CD14-positive monocyte (primary cell): Measurements from ENCODE around the gene ITGA4. TPM values are rescaled to one million over a fixed set of nuclear protein-coding genes. Genes with fewer than 3 reads are reported as not detected.

Experiments
- DNase-seq, 3 donors: peaks; one replicate each; pipeline ENCODE4 v3.0.0-alpha.2; 2011 to 2022
- H2AFZ ChIP-seq: 2 replicates; pipeline ENCODE4 v1.6.0; 2012; ENCODE audit warnings: mild to moderate bottlenecking, low read depth, low read length, inconsistent platforms; ENCODE audit not compliant: insufficient read depth, poor library complexity, severe bottlenecking
- H3K27ac ChIP-seq, 2 donors: 1 replicate in 1 of 2; 2 replicates in 1 of 2; pipeline ENCODE4 v1.5.1; 2012 to 2013; ENCODE audit warnings: low read length in 2 of 2, control low read depth in 1 of 2, inconsistent platforms in 1 of 2, low read depth in 1 of 2, mild to moderate bottlenecking in 1 of 2
- H3K27me3 ChIP-seq, 2 donors: one replicate each; pipeline versions ENCODE4 v1.6.0 to v1.6.1; 2011 to 2013; ENCODE audit warnings: low read length in 2 of 2; ENCODE audit not compliant: control insufficient read depth in 2 of 2, insufficient read depth in 2 of 2
- H3K36me3 ChIP-seq, 2 donors: replicated peaks in 1 of 2; 1 replicate in 1 of 2; 2 replicates in 1 of 2; pipeline versions ENCODE4 v1.5.1 to v1.6.1; 2012 to 2013; ENCODE audit warnings: low read length in 2 of 2, control low read depth in 1 of 2, inconsistent platforms in 1 of 2, mild to moderate bottlenecking in 1 of 2; ENCODE audit not compliant: insufficient read depth in 2 of 2, control insufficient read depth in 1 of 2
- H3K4me1 ChIP-seq, 2 donors: 1 replicate in 1 of 2; 2 replicates in 1 of 2; pipeline versions ENCODE4 v1.5.1 to v1.6.1; 2012 to 2013; ENCODE audit warnings: low read length in 2 of 2, control low read depth in 1 of 2, inconsistent platforms in 1 of 2, mild to moderate bottlenecking in 1 of 2, moderate library complexity in 1 of 2; ENCODE audit not compliant: insufficient read depth in 2 of 2, control insufficient read depth in 1 of 2
- H3K4me2 ChIP-seq: replicated peaks from 2 replicates; pipeline ENCODE3; 2012; ENCODE audit warnings: low read length, moderate library complexity, mild to moderate bottlenecking; ENCODE audit not compliant: poor library complexity, severe bottlenecking; ENCODE audit errors: extremely low read depth
- H3K4me3 ChIP-seq, 3 experiments: fragments of 200-600 bp in 1 of 3; sonication (generic) in 1 of 3; replicated peaks in 1 of 3; 1 replicate in 2 of 3; 2 replicates in 1 of 3; pipeline ENCODE4 v1.5.1; 2011 to 2013; ENCODE audit warnings: low read length in 3 of 3, mild to moderate bottlenecking in 3 of 3, control low read depth in 2 of 3, low read depth in 2 of 3, inconsistent platforms in 1 of 3, moderate library complexity in 1 of 3
- H3K79me2 ChIP-seq: 2 replicates; pipeline ENCODE4 v1.6.0; 2012; ENCODE audit warnings: mild to moderate bottlenecking, control low read depth, inconsistent platforms, low read length, moderate library complexity; ENCODE audit not compliant: insufficient read depth
- H3K9ac ChIP-seq: 2 replicates; pipeline ENCODE4 v1.6.0; 2017; ENCODE audit warnings: low read length, mild to moderate bottlenecking; ENCODE audit not compliant: insufficient read depth, poor library complexity, severe bottlenecking
- H3K9me3 ChIP-seq, 2 donors: replicated peaks in 1 of 2; 1 replicate in 1 of 2; 2 replicates in 1 of 2; pipeline versions ENCODE4 v1.5.1 to v1.6.1; 2012 to 2013; ENCODE audit warnings: low read length in 2 of 2, control low read depth in 1 of 2; ENCODE audit not compliant: control insufficient read depth in 1 of 2, insufficient read depth in 1 of 2
- H4K20me1 ChIP-seq: 2 replicates; pipeline ENCODE4 v1.6.0; 2012; ENCODE audit warnings: mild to moderate bottlenecking, low read length, control low read depth, moderate library complexity; ENCODE audit not compliant: insufficient read depth
- H3K27ac Mint-ChIP-seq, 7 donors: one replicate each; pipeline ENCODE4 v1.8.0; 2020; ENCODE audit warnings: mild to moderate bottlenecking in 7 of 7, mixed read lengths in 7 of 7, moderate library complexity in 6 of 7, inconsistent platforms in 2 of 7
- H3K27me3 Mint-ChIP-seq, 3 donors: one replicate each; pipeline ENCODE4 v1.8.0; 2021 to 2022; ENCODE audit warnings: low read depth in 3 of 3, mild to moderate bottlenecking in 3 of 3, mixed read lengths in 3 of 3, moderate library complexity in 3 of 3, inconsistent platforms in 1 of 3
- H3K36me3 Mint-ChIP-seq, 2 donors: one replicate each; pipeline ENCODE4 v1.8.0; 2020; ENCODE audit warnings: mixed read lengths in 2 of 2, inconsistent platforms in 1 of 2, mild to moderate bottlenecking in 1 of 2
- H3K4me1 Mint-ChIP-seq: one replicate; pipeline ENCODE4 v1.8.0; 2020; ENCODE audit warnings: mild to moderate bottlenecking, mixed read lengths
- H3K4me3 Mint-ChIP-seq, 2 donors: one replicate each; pipeline ENCODE4 v1.8.0; 2020; ENCODE audit warnings: mild to moderate bottlenecking in 2 of 2, mixed read lengths in 2 of 2, moderate library complexity in 1 of 2
- H3K9me3 Mint-ChIP-seq, 7 donors: one replicate each; pipeline ENCODE4 v1.8.0; 2020 to 2022; ENCODE audit warnings: mixed read lengths in 7 of 7, mild to moderate bottlenecking in 6 of 7, moderate library complexity in 6 of 7, inconsistent platforms in 2 of 7
- WGBS: methylation state at CpG from one replicate; pipeline ENCODE4 v1.1.5; 2013; ENCODE audit warnings: missing lambda C conversion rate; ENCODE audit not compliant: insufficient coverage; 5-methylcytosine and 5-hydroxymethylcytosine counted together
- intact Hi-C, 2 donors: fragments of 100-400 bp; cut with micrococcal nuclease; formaldehyde crosslinking; loops; one replicate each; pipeline versions ENCODE4 v1.15.0 to v1.15.1; 2023
- polyA plus RNA-seq, 3 donors: library from polyadenylated mRNA; depleted of rRNA in 1 of 3; unstranded in 2 of 3; stranded (reverse) in 1 of 3; fragments of 300-500 nt in 2 of 3; fragments of >200 nt in 1 of 3; fragmentation: Illumina TruSeq in 2 of 3; gene quantifications; 1 replicate in 2 of 3; 2 replicates in 1 of 3; pipeline ENCODE4 v1.2.3, GENCODE V29; 2012 to 2021
- TF ChIP-seq, protein P1 (sequence below): fragments of 200-600 bp; IDR thresholded peaks from one replicate; pipeline ENCODE4 v1.8.0; 2022; ENCODE audit warnings: antibody characterized with exemption, mild to moderate bottlenecking

ITGA4 gene
- polyA plus RNA-seq, 3 donors = 66.1 to 97.3 (median 84.1) TPM

DNA sequence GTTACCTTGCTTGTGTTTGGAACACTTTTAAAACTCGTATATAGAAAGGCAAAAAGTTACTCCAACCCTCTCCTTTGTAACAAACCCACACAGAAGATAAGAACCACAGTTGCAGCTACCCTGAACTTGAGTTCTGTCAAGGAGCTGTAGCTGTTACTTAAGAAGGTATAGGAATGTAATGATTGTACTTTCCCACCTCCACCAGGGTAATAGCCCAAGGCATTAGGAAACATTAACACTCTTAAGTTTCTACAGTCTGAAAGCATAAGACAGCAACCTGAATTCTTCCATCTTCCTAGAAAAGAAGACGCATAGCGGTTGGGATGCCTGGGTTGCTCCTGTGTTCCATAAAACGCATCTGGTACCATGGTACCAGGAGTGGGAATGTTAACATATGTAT is 43.0 kb downstream of the ITGA4 start:
- H3K4me1 Mint-ChIP-seq = no peaks in the 10 kb centered on the region
- 100% methylated on average over 1 of the region's 4 CpGs for WGBS
- no peak overlapping the region for H3K27ac Mint-ChIP-seq
- H2AFZ ChIP-seq = no peak overlapping the region
- no peak overlapping the region for H3K27ac ChIP-seq
- no peak for DNase-seq
- intact Hi-C loops = no loop called here
- TF ChIP-seq, protein P1, sequence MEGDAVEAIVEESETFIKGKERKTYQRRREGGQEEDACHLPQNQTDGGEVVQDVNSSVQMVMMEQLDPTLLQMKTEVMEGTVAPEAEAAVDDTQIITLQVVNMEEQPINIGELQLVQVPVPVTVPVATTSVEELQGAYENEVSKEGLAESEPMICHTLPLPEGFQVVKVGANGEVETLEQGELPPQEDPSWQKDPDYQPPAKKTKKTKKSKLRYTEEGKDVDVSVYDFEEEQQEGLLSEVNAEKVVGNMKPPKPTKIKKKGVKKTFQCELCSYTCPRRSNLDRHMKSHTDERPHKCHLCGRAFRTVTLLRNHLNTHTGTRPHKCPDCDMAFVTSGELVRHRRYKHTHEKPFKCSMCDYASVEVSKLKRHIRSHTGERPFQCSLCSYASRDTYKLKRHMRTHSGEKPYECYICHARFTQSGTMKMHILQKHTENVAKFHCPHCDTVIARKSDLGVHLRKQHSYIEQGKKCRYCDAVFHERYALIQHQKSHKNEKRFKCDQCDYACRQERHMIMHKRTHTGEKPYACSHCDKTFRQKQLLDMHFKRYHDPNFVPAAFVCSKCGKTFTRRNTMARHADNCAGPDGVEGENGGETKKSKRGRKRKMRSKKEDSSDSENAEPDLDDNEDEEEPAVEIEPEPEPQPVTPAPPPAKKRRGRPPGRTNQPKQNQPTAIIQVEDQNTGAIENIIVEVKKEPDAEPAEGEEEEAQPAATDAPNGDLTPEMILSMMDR = no peak
- H3K4me2 ChIP-seq = no peak overlapping the region
- no peaks in the 10 kb centered on the region for H3K9me3 Mint-ChIP-seq
- no peaks in the 10 kb centered on the region for H3K27me3 Mint-ChIP-seq
- H3K27me3 ChIP-seq = no peaks in the 10 kb centered on the region
- H3K4me3 Mint-ChIP-seq = no peak overlapping the region
- no peak overlapping the region for H3K9ac ChIP-seq
- no peaks in the 10 kb centered on the region for H3K4me1 ChIP-seq
- H3K79me2 ChIP-seq = no peaks in the 10 kb centered on the region
- H4K20me1 ChIP-seq = peaks cover 75% of the 10 kb centered on the region
- no peaks in the 10 kb centered on the region for H3K9me3 ChIP-seq
- H3K4me3 ChIP-seq = no peak overlapping the region
- peaks cover 41 to 61% of the 10 kb centered on the region in 2 donors for H3K36me3 Mint-ChIP-seq
- peaks cover 85 to 92% of the 10 kb centered on the region in 2 donors for H3K36me3 ChIP-seq

GRCh38 chr2:181515719-181516118 is 58.5 kb downstream of the ITGA4 start:
- peaks cover 79 to 86% of the 10 kb centered on the region in 2 donors for H3K36me3 Mint-ChIP-seq
- H3K4me1 Mint-ChIP-seq = no peaks in the 10 kb centered on the region
- WGBS = no CpG with 5 or more reads among the region's 3 CpGs

More at GRCh38 chr2:181515719-181516118, 58.5 kb downstream of the ITGA4 start:
- Histone ChIP-seq H3K9me3 (no peaks in the 10 kb centered on the region), H4K20me1 (peaks cover 76% of the 10 kb centered on the region), H3K4me1 (no peaks in the 10 kb centered on the region), H3K36me3 (peaks cover 84 to 96% of the 10 kb centered on the region in 2 donors), H3K9ac (no peak overlapping the region), H3K27ac (no peak overlapping the region), H3K79me2 (no peaks in the 10 kb centered on the region), H3K4me3 (no peak overlapping the region), H3K27me3 (no peaks in the 10 kb centered on the region), H2AFZ (no peak overlapping the region), H3K4me2 (no peak overlapping the region)
- Mint-ChIP-seq H3K27me3 (no peaks in the 10 kb centered on the region), H3K4me3 (no peak overlapping the region), H3K27ac (no peak overlapping the region), H3K9me3 (no peaks in the 10 kb centered on the region)
- DNase-seq = no peak
- intact Hi-C loops = no loop called here
- TF ChIP-seq, protein P1 = no peak
